ENCODE results near the gene PRPF38A. TPM values are rescaled to one million over a fixed set of nuclear protein-coding genes. Genes with fewer than 3 reads are reported as not detected.

PRPF38A gene
- total and polyA plus RNA-seq, 2 donors from 2014 or later, result 19.0 to 46.7 TPM

GRCh38 chr1:52435650-52436049, 31.2 kb downstream of the PRPF38A start:
- H3K4me3 ChIP-seq (ENCODE audit: low read length in 3 of 3), result no peak overlapping the region
- H3K9me3 ChIP-seq (ENCODE audit: control insufficient read depth in 2 of 3, insufficient read depth in 1 of 3, low read length in 3 of 3), result no peaks in the 10 kb centered on the region
- no peak for TF ChIP-seq CTCF (IDR thresholded peaks at IDR 0.05; ENCODE audit: borderline replicate concordance, extremely low read depth, insufficient read depth)
- H3K27me3 ChIP-seq (ENCODE audit: control insufficient read depth, insufficient read depth, low read length), result no peaks in the 10 kb centered on the region
- no peak overlapping the region for H3K9ac ChIP-seq (ENCODE audit: low read length in 3 of 3)
- DNase-seq (peak in 1 of 5 donors; percentile 4), FAIRE-seq (no peak)
- H3K36me3 ChIP-seq (ENCODE audit: control insufficient read depth in 2 of 3, insufficient read depth in 3 of 3, low read length in 3 of 3), result peaks cover 3 to 26% (median 10%) of the 10 kb centered on the region in 3 donors
- intact Hi-C loops (cut with DNase I), result no loop called here
- no peaks in the 10 kb centered on the region for H3K4me1 ChIP-seq (ENCODE audit: control insufficient read depth in 2 of 3, insufficient read depth in 2 of 3, low read depth in 1 of 3, low read length in 3 of 3)
- H3K27ac ChIP-seq (ENCODE audit: low read depth in 2 of 2, low read length in 2 of 2), result no peak overlapping the region

DNA sequence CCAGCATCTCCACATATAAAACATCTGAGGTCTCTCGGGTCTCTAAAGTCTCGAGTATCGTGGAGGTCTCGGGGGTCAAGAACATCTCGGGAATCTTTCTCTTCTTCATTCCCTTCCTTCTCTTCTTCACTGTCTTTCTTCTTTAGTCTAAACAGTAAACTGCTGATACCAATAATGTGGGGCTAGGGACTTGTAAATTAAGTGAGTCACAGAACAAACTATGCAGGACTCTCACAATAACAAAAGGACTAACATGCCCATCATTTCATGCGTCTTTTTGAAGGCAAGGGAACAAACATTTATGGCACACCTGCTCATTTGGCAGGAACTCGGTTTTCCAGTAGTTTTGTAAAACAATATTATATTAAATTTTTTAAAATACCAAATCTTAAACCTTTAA, 32.4 kb downstream of the PRPF38A start:
- Histone ChIP-seq H3K4me3 (ENCODE audit: low read length in 3 of 3) (no peak overlapping the region), H3K9me3 (ENCODE audit: control insufficient read depth in 2 of 3, insufficient read depth in 1 of 3, low read length in 3 of 3) (no peaks in the 10 kb centered on the region), H3K27me3 (ENCODE audit: control insufficient read depth, insufficient read depth, low read length) (no peaks in the 10 kb centered on the region), H3K36me3 (ENCODE audit: control insufficient read depth in 2 of 3, insufficient read depth in 3 of 3, low read length in 3 of 3) (peaks cover 3 to 20% (median 3%) of the 10 kb centered on the region in 3 donors), H3K4me1 (ENCODE audit: control insufficient read depth in 2 of 3, insufficient read depth in 2 of 3, low read depth in 1 of 3, low read length in 3 of 3) (no peaks in the 10 kb centered on the region), H3K9ac (ENCODE audit: low read length in 3 of 3) (no peak overlapping the region), H3K27ac (ENCODE audit: low read depth in 2 of 2, low read length in 2 of 2) (no peak overlapping the region)
- TF ChIP-seq CTCF (IDR thresholded peaks at IDR 0.05; ENCODE audit: borderline replicate concordance, extremely low read depth, insufficient read depth), result no peak
- intact Hi-C loops (cut with DNase I), result no loop called here
- FAIRE-seq (no peak), DNase-seq (no peak)

DNA sequence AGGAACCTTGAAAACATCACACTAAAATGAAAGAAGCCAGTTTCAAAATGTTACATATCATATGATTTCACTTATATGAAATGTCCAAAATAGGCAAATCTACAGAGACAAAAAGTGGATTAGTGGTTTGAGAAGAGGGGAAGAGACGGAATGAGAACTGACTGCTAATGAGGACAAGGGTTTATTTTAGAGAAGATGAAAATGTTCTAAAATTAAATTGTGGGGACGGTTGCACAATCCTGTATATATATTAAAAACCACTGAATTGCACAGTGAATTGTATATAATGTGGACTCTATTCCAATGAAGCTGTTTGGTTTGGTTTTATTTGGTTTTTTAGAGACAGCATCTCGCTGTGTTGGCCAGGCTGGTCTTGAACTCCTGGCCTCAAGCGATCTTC, 35.6 kb downstream of the PRPF38A start:
- DNase-seq (no peak), FAIRE-seq (no peak)
- H3K9me3 ChIP-seq (ENCODE audit: control insufficient read depth in 2 of 3, insufficient read depth in 1 of 3, low read length in 3 of 3), result no peaks in the 10 kb centered on the region
- H3K27ac ChIP-seq (ENCODE audit: low read depth in 2 of 2, low read length in 2 of 2), result no peak overlapping the region
- peaks cover 3 to 15% (median 7%) of the 10 kb centered on the region in 3 donors for H3K36me3 ChIP-seq (ENCODE audit: control insufficient read depth in 2 of 3, insufficient read depth in 3 of 3, low read length in 3 of 3)
- no peaks in the 10 kb centered on the region for H3K4me1 ChIP-seq (ENCODE audit: control insufficient read depth in 2 of 3, insufficient read depth in 2 of 3, low read depth in 1 of 3, low read length in 3 of 3)
- intact Hi-C loops (cut with DNase I), result no loop called here
- H3K4me3 ChIP-seq (ENCODE audit: low read length in 3 of 3), result no peak overlapping the region
- H3K9ac ChIP-seq (ENCODE audit: low read length in 3 of 3), result no peak overlapping the region
- TF ChIP-seq CTCF (IDR thresholded peaks at IDR 0.05; ENCODE audit: borderline replicate concordance, extremely low read depth, insufficient read depth), result no peak
- no peaks in the 10 kb centered on the region for H3K27me3 ChIP-seq (ENCODE audit: control insufficient read depth, insufficient read depth, low read length)

GRCh38 chr1:52444463-52444862, 40.1 kb downstream of the PRPF38A start:
- FAIRE-seq, result no peak
- H3K9ac ChIP-seq (ENCODE audit: low read length in 3 of 3), result no peak overlapping the region
- H3K4me1 ChIP-seq (ENCODE audit: control insufficient read depth in 2 of 3, insufficient read depth in 2 of 3, low read depth in 1 of 3, low read length in 3 of 3), result no peaks in the 10 kb centered on the region
- intact Hi-C loops (cut with DNase I), result no loop called here
- no peak overlapping the region for H3K27ac ChIP-seq (ENCODE audit: low read depth in 2 of 2, low read length in 2 of 2)
- no peak for DNase-seq
- no peak overlapping the region for H3K4me3 ChIP-seq (ENCODE audit: low read length in 3 of 3)
- H3K27me3 ChIP-seq (ENCODE audit: control insufficient read depth, insufficient read depth, low read length), result no peaks in the 10 kb centered on the region
- no peaks in the 10 kb centered on the region for H3K9me3 ChIP-seq (ENCODE audit: control insufficient read depth in 2 of 3, insufficient read depth in 1 of 3, low read length in 3 of 3)
- no peak for TF ChIP-seq CTCF (IDR thresholded peaks at IDR 0.05; ENCODE audit: borderline replicate concordance, extremely low read depth, insufficient read depth)
- peaks cover 4 to 11% (median 4%) of the 10 kb centered on the region in 3 donors for H3K36me3 ChIP-seq (ENCODE audit: control insufficient read depth in 2 of 3, insufficient read depth in 3 of 3, low read length in 3 of 3)

All from kidney (tissue), 14 donors.